ENCODE measurements around the gene DPP6. TPM values are rescaled to one million over a fixed set of nuclear protein-coding genes. Genes with fewer than 3 reads are reported as not detected.

The DPP6 gene
- total and polyA plus RNA-seq, 4 experiments from 2014 or later: not detected

- no peaks in the 10 kb centered on the region for H3K9me3 ChIP-seq (ENCODE audit: control insufficient read depth in 1 of 2, low read length in 2 of 2)
- H3K36me3 ChIP-seq (ENCODE audit: insufficient read depth, low read length): no peaks in the 10 kb centered on the region
- H3K27ac ChIP-seq (ENCODE audit: low read depth, low read length): no peak overlapping the region
- H3K27me3 Mint-ChIP-seq: no peaks in the 10 kb centered on the region
- no peaks in the 10 kb centered on the region for H3K4me1 ChIP-seq (ENCODE audit: insufficient read depth, low read length)
- H3K27ac Mint-ChIP-seq: no peak overlapping the region
- intact Hi-C loops (cut with micrococcal nuclease): no loop called here
- CTCF ChIA-PET (ENCODE audit: partially characterized antibody): no interaction called here
- no peak for DNase-seq
- H3K9me3 Mint-ChIP-seq: peaks cover 0 to 2% (median 0%) of the 10 kb centered on the region in 8 donors
- POLR2A ChIA-PET (ENCODE audit: partially characterized antibody): no interaction called here
- no peak overlapping the region for H3K4me3 ChIP-seq (ENCODE audit: low read length in 2 of 2)
- no peaks in the 10 kb centered on the region for H3K4me1 Mint-ChIP-seq
- H3K4me3 Mint-ChIP-seq: no peak overlapping the region
- H3K36me3 Mint-ChIP-seq: no peaks in the 10 kb centered on the region
- no peaks in the 10 kb centered on the region for H3K27me3 ChIP-seq (ENCODE audit: insufficient read depth, low read length)
Measured at GRCh38 chr7:154186811-154187210, 134.6 kb downstream of the DPP6 start.

DNA sequence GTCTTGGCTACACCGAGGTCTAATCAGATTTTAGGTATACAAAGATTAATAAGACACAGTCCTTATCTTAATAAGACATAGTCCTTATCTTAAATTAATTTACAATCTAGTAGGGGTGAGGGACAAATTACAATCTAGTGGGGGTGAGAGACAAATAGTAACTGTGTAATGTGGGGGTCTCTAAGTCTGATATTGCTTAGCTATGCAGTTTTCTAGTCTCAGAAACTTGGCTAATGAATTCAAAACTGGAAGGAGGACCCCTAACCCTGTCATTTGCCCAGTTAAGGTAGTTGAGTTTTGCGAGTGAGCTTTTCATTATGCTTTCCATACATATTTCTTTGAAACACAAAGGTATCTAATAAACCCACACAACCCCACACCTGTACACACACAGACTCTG lies 136.1 kb downstream of the DPP6 start:
- H3K27ac Mint-ChIP-seq: no peak overlapping the region
- H3K27ac ChIP-seq (ENCODE audit: low read depth, low read length): no peak overlapping the region
- H3K4me1 Mint-ChIP-seq: no peaks in the 10 kb centered on the region
- intact Hi-C loops (cut with micrococcal nuclease): no loop called here
- H3K9me3 Mint-ChIP-seq: peaks cover 0 to 3% (median 0%) of the 10 kb centered on the region in 8 donors
- ChIA-PET CTCF (ENCODE audit: partially characterized antibody) (no interaction called here), POLR2A (ENCODE audit: partially characterized antibody) (no interaction called here)
- H3K27me3 Mint-ChIP-seq: no peaks in the 10 kb centered on the region
- H3K4me1 ChIP-seq (ENCODE audit: insufficient read depth, low read length): no peaks in the 10 kb centered on the region
- no peaks in the 10 kb centered on the region for H3K36me3 ChIP-seq (ENCODE audit: insufficient read depth, low read length)
- DNase-seq: no peak
- H3K4me3 ChIP-seq (ENCODE audit: low read length in 2 of 2): no peak overlapping the region
- H3K36me3 Mint-ChIP-seq: no peaks in the 10 kb centered on the region
- H3K4me3 Mint-ChIP-seq: no peak overlapping the region
- H3K27me3 ChIP-seq (ENCODE audit: insufficient read depth, low read length): no peaks in the 10 kb centered on the region
- H3K9me3 ChIP-seq (ENCODE audit: control insufficient read depth in 1 of 2, low read length in 2 of 2): no peaks in the 10 kb centered on the region

DNA sequence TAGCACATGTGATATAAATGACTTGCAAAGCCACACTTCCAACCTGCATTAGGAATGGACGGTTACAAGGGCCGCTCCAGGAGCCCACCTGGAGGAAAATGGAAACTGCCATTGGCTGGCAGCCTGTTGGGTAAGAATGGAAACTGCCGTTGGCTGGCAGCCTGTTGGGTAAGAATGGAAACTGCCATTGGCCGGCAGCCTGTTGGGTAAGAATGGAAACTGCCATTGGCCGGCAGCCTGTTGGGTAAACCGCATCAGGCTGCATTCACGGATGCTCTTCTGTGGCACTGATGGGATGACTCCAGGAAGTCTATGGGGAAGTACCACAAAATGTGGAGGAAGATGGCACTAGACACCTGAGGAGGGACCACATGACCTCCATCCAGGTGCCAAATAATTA lies 143.1 kb downstream of the DPP6 start:
- no peak for DNase-seq
- H3K9me3 Mint-ChIP-seq: peaks cover 0 to 10% (median 4%) of the 10 kb centered on the region in 8 donors
- H3K36me3 Mint-ChIP-seq: no peaks in the 10 kb centered on the region
- Histone ChIP-seq H3K36me3 (ENCODE audit: insufficient read depth, low read length) (no peaks in the 10 kb centered on the region), H3K4me3 (ENCODE audit: low read length in 2 of 2) (no peak overlapping the region), H3K4me1 (ENCODE audit: insufficient read depth, low read length) (no peaks in the 10 kb centered on the region), H3K27me3 (ENCODE audit: insufficient read depth, low read length) (no peaks in the 10 kb centered on the region), H3K27ac (ENCODE audit: low read depth, low read length) (no peak overlapping the region), H3K9me3 (ENCODE audit: control insufficient read depth in 1 of 2, low read length in 2 of 2) (no peaks in the 10 kb centered on the region)
- no peak overlapping the region for H3K27ac Mint-ChIP-seq
- peaks cover 1 to 4% of the 10 kb centered on the region in 2 donors for H3K27me3 Mint-ChIP-seq
- ChIA-PET POLR2A (ENCODE audit: partially characterized antibody) (no interaction called here), CTCF (ENCODE audit: partially characterized antibody) (no interaction called here)
- no peaks in the 10 kb centered on the region for H3K4me1 Mint-ChIP-seq
- intact Hi-C loops (cut with micrococcal nuclease): no loop called here
- H3K4me3 Mint-ChIP-seq: no peak overlapping the region

DNA sequence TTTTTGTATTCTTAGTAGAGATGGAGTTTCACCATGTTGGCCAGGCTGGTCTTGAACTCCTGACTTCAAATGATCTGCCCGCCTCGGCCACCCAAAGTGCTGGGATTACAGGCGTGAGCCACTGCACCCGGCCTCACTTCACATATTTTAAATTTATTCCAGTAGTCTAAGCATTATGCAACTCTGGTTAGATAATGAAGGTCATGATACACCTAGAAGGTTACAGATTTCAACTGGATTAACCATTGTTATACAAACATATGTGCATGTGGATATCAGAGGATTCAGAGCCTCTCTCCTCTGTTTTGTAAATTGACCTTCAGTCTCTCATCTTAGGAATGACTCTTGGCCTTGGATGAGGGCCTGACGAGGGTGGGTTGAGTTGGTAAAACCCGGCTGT lies 146.3 kb downstream of the DPP6 start:
- no peaks in the 10 kb centered on the region for H3K36me3 ChIP-seq (ENCODE audit: insufficient read depth, low read length)
- CTCF ChIA-PET (ENCODE audit: partially characterized antibody): no interaction called here
- H3K27me3 Mint-ChIP-seq: peaks cover 1 to 4% of the 10 kb centered on the region in 2 donors

DNA sequence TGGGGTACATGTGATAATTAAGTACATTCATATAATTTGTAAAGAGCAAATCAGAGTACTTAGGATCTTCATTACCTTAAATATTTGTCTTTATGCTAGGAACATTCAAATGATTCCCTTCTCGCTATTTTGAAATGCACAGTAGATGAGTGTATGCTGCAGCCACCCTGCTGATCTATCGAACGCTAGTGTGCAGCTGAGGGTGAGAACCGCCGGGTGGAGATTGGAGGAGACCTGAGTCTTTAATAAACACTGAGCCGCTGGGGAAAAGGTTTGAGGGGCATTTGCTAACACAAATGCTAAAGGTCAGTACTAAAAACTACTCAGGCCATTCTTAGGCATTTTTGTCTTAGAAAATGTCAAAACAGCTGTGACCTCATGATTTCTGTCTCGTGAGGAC lies 148.0 kb downstream of the DPP6 start:
- Histone ChIP-seq H3K36me3 (ENCODE audit: insufficient read depth, low read length) (no peaks in the 10 kb centered on the region), H3K4me3 (ENCODE audit: low read length in 2 of 2) (no peak overlapping the region), H3K4me1 (ENCODE audit: insufficient read depth, low read length) (no peaks in the 10 kb centered on the region), H3K27ac (ENCODE audit: low read depth, low read length) (no peak overlapping the region), H3K27me3 (ENCODE audit: insufficient read depth, low read length) (no peaks in the 10 kb centered on the region), H3K9me3 (ENCODE audit: control insufficient read depth in 1 of 2, low read length in 2 of 2) (no peaks in the 10 kb centered on the region)
- intact Hi-C loops (cut with micrococcal nuclease): no loop called here
- POLR2A ChIA-PET (ENCODE audit: partially characterized antibody): no interaction called here
- H3K36me3 Mint-ChIP-seq: no peaks in the 10 kb centered on the region
- CTCF ChIA-PET (ENCODE audit: partially characterized antibody): no interaction called here
- no peak for DNase-seq
- H3K9me3 Mint-ChIP-seq: peaks cover 2 to 10% (median 6%) of the 10 kb centered on the region in 8 donors
- no peak overlapping the region for H3K27ac Mint-ChIP-seq
- no peak overlapping the region for H3K4me3 Mint-ChIP-seq
- peaks cover 1 to 4% of the 10 kb centered on the region in 2 donors for H3K27me3 Mint-ChIP-seq
- H3K4me1 Mint-ChIP-seq: no peaks in the 10 kb centered on the region

More for the DNA sequence above, 146.3 kb downstream of the DPP6 start:
- H3K27ac Mint-ChIP-seq: no peak overlapping the region
- H3K4me1 ChIP-seq (ENCODE audit: insufficient read depth, low read length): no peaks in the 10 kb centered on the region
- no peak overlapping the region for H3K4me3 ChIP-seq (ENCODE audit: low read length in 2 of 2)
- POLR2A ChIA-PET (ENCODE audit: partially characterized antibody): no interaction called here
- H3K27ac ChIP-seq (ENCODE audit: low read depth, low read length): no peak overlapping the region
- intact Hi-C loops (cut with micrococcal nuclease): no loop called here
- H3K4me3 Mint-ChIP-seq: no peak overlapping the region
- peaks cover 2 to 10% (median 6%) of the 10 kb centered on the region in 8 donors for H3K9me3 Mint-ChIP-seq
- H3K4me1 Mint-ChIP-seq: no peaks in the 10 kb centered on the region
- DNase-seq: no peak
- H3K27me3 ChIP-seq (ENCODE audit: insufficient read depth, low read length): no peaks in the 10 kb centered on the region
- no peaks in the 10 kb centered on the region for H3K36me3 Mint-ChIP-seq
- no peaks in the 10 kb centered on the region for H3K9me3 ChIP-seq (ENCODE audit: control insufficient read depth in 1 of 2, low read length in 2 of 2)

DNA sequence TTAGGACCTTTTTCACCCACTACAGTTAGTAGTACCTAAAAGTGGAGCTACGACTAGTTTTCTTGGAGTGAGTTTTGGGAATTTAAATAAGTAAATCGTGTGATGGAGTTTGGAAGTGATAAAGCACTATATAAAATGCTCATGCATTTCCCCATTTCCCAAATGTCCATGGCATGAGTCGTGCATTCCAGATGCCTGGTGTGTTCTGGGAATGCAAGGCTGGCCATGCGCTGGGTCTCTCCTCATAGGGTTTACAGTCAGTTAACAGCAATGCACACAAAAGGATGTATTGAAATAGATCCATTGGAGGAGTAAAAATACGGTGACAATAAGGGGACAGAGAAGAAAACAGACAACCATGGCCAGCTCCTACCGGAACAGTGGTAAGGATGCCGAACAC lies 149.8 kb downstream of the DPP6 start:
- Histone ChIP-seq H3K27me3 (ENCODE audit: insufficient read depth, low read length) (no peaks in the 10 kb centered on the region), H3K9me3 (ENCODE audit: control insufficient read depth in 1 of 2, low read length in 2 of 2) (no peaks in the 10 kb centered on the region), H3K4me1 (ENCODE audit: insufficient read depth, low read length) (no peaks in the 10 kb centered on the region), H3K4me3 (ENCODE audit: low read length in 2 of 2) (no peak overlapping the region), H3K36me3 (ENCODE audit: insufficient read depth, low read length) (no peaks in the 10 kb centered on the region), H3K27ac (ENCODE audit: low read depth, low read length) (no peak overlapping the region)
- ChIA-PET CTCF (ENCODE audit: partially characterized antibody) (no interaction called here), POLR2A (ENCODE audit: partially characterized antibody) (no interaction called here)
- no peaks in the 10 kb centered on the region for H3K4me1 Mint-ChIP-seq
- no peak overlapping the region for H3K27ac Mint-ChIP-seq
- H3K9me3 Mint-ChIP-seq: peaks cover 0 to 6% (median 2%) of the 10 kb centered on the region in 8 donors
- H3K27me3 Mint-ChIP-seq: peaks cover 0 to under 1% of the 10 kb centered on the region in 2 donors
- no peak overlapping the region for H3K4me3 Mint-ChIP-seq
- no peak for DNase-seq
- H3K36me3 Mint-ChIP-seq: no peaks in the 10 kb centered on the region
- intact Hi-C loops (cut with micrococcal nuclease): no loop called here

GRCh38 chr7:154204046-154204445 lies 151.8 kb downstream of the DPP6 start:
- POLR2A ChIA-PET (ENCODE audit: partially characterized antibody): no interaction called here
- Histone ChIP-seq H3K4me1 (ENCODE audit: insufficient read depth, low read length) (no peaks in the 10 kb centered on the region), H3K4me3 (ENCODE audit: low read length in 2 of 2) (no peak overlapping the region), H3K27ac (ENCODE audit: low read depth, low read length) (no peak overlapping the region), H3K9me3 (ENCODE audit: control insufficient read depth in 1 of 2, low read length in 2 of 2) (no peaks in the 10 kb centered on the region), H3K27me3 (ENCODE audit: insufficient read depth, low read length) (no peaks in the 10 kb centered on the region), H3K36me3 (ENCODE audit: insufficient read depth, low read length) (no peaks in the 10 kb centered on the region)
- no peaks in the 10 kb centered on the region for H3K36me3 Mint-ChIP-seq
- H3K27ac Mint-ChIP-seq: no peak overlapping the region
- no peak for DNase-seq
- peaks cover 0 to 5% (median 2%) of the 10 kb centered on the region in 8 donors for H3K9me3 Mint-ChIP-seq
- H3K4me1 Mint-ChIP-seq: no peaks in the 10 kb centered on the region
- CTCF ChIA-PET (ENCODE audit: partially characterized antibody): no interaction called here
- H3K27me3 Mint-ChIP-seq: no peaks in the 10 kb centered on the region
- intact Hi-C loops (cut with micrococcal nuclease): no loop called here
- no peak overlapping the region for H3K4me3 Mint-ChIP-seq

DNA sequence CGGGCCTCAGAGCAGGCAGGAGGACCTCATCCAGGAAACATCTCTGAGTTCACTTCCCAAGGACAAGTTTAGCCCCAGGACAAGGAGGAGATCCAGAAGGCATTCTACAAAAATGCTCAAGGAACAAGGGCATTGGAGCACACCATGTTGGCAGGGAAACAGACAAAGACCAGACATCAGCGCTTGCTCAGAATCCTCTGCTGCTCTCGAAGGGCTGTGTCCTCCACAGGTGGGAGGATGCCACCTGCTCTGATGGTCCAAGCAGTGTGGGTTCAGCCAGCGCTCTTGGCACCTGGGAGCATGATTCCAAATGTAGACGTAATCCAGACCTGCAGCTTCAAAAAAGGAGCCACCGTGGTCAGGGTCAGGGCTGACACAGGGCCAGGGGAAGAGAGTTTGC lies 160.7 kb downstream of the DPP6 start:
- CTCF ChIA-PET (ENCODE audit: partially characterized antibody): no interaction called here
- no peaks in the 10 kb centered on the region for H3K9me3 ChIP-seq (ENCODE audit: control insufficient read depth in 1 of 2, low read length in 2 of 2)
- no peak overlapping the region for H3K27ac Mint-ChIP-seq
- peaks cover 0 to 9% (median 3%) of the 10 kb centered on the region in 8 donors for H3K9me3 Mint-ChIP-seq
- no peaks in the 10 kb centered on the region for H3K36me3 Mint-ChIP-seq
- H3K36me3 ChIP-seq (ENCODE audit: insufficient read depth, low read length): no peaks in the 10 kb centered on the region
- no peak for DNase-seq
- no peak overlapping the region for H3K4me3 Mint-ChIP-seq
- H3K27me3 Mint-ChIP-seq: no peaks in the 10 kb centered on the region
- H3K4me1 ChIP-seq (ENCODE audit: insufficient read depth, low read length): no peaks in the 10 kb centered on the region
- H3K4me1 Mint-ChIP-seq: no peaks in the 10 kb centered on the region
- no peak overlapping the region for H3K27ac ChIP-seq (ENCODE audit: low read depth, low read length)
- intact Hi-C loops (cut with micrococcal nuclease): no loop called here
- H3K27me3 ChIP-seq (ENCODE audit: insufficient read depth, low read length): no peaks in the 10 kb centered on the region
- no peak overlapping the region for H3K4me3 ChIP-seq (ENCODE audit: low read length in 2 of 2)
- POLR2A ChIA-PET (ENCODE audit: partially characterized antibody): no interaction called here

Data from CD4-positive, alpha-beta memory T cell (primary cell).